Retinal pigment epithelial cell (primary cell): ENCODE measurements around the gene RRM1.

Experiments used
- DNase-seq: peaks from one replicate; pipeline ENCODE4 v3.0.0-alpha.2; 2010; ENCODE audit warnings: low read depth
- H3K4me3 ChIP-seq: 2 replicates; pipeline ENCODE4 v1.5.1; 2011; ENCODE audit warnings: mild to moderate bottlenecking, low read length, control low read depth, moderate library complexity
- TF ChIP-seq, protein P1 (sequence below): conservative IDR thresholded peaks from 2 replicates; pipeline ENCODE4 v1.5.1; 2011; ENCODE audit warnings: low read depth, low read length, control low read depth, inconsistent platforms

RRM1 gene

GRCh38 chr11:4059424-4059823, 35.2 kb upstream of the RRM1 start:
- no peak overlapping the region for H3K4me3 ChIP-seq
- no peak for DNase-seq
- TF ChIP-seq, protein P1, sequence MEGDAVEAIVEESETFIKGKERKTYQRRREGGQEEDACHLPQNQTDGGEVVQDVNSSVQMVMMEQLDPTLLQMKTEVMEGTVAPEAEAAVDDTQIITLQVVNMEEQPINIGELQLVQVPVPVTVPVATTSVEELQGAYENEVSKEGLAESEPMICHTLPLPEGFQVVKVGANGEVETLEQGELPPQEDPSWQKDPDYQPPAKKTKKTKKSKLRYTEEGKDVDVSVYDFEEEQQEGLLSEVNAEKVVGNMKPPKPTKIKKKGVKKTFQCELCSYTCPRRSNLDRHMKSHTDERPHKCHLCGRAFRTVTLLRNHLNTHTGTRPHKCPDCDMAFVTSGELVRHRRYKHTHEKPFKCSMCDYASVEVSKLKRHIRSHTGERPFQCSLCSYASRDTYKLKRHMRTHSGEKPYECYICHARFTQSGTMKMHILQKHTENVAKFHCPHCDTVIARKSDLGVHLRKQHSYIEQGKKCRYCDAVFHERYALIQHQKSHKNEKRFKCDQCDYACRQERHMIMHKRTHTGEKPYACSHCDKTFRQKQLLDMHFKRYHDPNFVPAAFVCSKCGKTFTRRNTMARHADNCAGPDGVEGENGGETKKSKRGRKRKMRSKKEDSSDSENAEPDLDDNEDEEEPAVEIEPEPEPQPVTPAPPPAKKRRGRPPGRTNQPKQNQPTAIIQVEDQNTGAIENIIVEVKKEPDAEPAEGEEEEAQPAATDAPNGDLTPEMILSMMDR = no peak

GRCh38 chr11:4060182-4060923, 34.2 kb upstream of the RRM1 start:
- TF ChIP-seq, protein P1 = no peak
- DNase-seq = no peak
- no peak overlapping the region for H3K4me3 ChIP-seq

DNA sequence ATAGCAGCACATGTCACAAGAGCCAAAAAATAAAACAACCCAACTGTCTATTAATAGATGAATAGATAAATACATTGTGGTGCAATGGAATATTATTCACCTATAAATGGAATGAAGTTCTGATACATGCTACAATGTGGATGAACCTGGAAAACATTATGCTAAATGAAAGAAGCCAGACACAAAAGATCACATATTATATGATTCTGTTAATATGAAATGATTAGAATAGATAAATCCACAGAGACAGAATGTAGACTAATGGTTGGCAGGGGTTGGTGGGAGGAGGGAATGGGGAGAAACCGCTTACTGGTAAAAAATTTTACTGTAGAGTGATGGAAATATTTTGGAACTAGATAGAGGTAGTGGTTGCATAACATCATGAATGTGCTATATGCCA, 32.9 kb upstream of the RRM1 start:
- no peak overlapping the region for H3K4me3 ChIP-seq
- DNase-seq = no peak
- TF ChIP-seq, protein P1 = no peak

DNA sequence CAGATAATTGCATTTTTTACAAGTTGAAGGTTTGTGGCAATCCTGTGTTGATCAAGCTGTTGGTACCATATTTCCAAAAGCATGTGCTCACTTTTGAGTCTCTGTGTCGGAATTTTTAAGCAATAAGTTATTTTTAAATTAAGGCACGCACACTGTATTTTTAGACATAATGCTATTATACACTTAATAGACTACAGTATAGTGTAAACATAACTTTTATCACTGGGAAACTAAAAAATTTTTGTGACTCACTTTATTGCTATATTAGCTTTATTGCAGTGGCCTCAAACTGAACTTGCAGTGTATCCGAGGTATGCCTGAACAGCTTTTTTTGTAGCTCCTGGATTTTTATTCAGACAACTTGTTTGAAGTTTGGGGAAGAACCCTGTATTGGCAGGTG, 31.3 kb upstream of the RRM1 start:
- H3K4me3 ChIP-seq = no peak overlapping the region
- TF ChIP-seq, protein P1 = no peak
- DNase-seq = no peak

DNA sequence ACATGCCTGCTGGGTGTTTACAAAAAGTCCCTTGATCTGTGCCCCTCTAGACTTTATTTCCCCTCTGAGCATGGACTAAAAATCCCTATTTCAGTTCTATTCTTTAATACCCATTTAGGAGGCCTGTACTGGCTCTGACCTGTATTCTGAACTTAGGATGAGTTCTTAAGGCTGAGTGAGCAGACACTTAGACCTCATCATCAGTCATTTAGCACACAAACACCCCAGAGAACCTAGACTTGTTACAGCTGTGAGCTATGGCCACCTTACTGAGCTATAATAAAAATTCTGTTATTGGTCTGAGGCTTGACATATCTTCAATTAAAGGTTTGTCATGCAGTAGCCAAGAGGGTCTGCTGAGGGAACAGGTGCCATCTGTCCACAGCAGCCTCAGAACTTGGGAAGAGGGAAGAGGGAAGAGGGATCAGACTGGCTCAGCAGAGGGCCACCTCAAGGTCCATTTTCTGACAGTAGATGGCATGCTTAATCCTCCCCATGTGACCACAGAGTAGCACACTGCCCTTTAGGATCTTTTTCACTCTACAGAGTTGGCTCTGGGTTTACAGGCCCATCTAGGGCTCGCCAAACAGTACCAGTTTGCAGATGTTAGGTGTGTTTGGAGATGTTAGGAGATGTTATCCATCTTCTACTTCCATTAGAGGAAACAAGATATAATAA, 30.2 kb upstream of the RRM1 start:
- H3K4me3 ChIP-seq = no peak overlapping the region
- TF ChIP-seq, protein P1 = no peak
- DNase-seq = no peak

DNA sequence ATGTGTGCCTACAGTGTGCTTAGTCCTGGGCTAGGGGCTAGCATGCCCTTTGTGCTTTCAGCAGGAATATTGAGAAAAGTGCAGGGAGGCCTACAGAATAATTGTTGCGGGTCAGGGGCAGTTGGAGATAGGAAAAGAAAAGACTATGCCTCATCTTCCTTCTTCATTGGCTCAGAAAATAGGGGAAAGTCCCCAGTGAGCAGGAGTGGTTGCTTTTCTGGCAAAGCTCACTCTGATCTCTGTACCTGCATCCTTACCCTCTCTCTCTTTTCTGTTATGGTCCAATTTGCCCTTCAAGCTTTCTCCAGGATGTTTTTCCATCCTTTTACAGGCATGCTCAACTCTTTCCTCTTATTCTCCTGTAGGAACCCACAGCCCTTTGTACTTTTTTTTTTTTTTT, 29.5 kb upstream of the RRM1 start:
- TF ChIP-seq, protein P1 = no peak
- no peak for DNase-seq
- H3K4me3 ChIP-seq = no peak overlapping the region
